Germinal center (tissue), 1 donor: ENCODE data around the gene RBM18.

Experiments
- DNase-seq: peaks from one replicate; pipeline ENCODE4 v3.0.0; 2012; ENCODE audit warnings: mixed read lengths, low spot score

Gene RBM18

GRCh38 chr9:122258886-122259415, 5.7 kb downstream of the RBM18 start:
- DNase-seq, result no peak

- no peak for DNase-seq
These were observed 8.4 kb downstream of the RBM18 start for GRCh38 chr9:122256206-122256605.

- no peak for DNase-seq
These were observed 9.9 kb downstream of the RBM18 start for GRCh38 chr9:122254761-122255160.

- no peak for DNase-seq
These were observed 11.8 kb downstream of the RBM18 start for GRCh38 chr9:122252796-122253195.

GRCh38 chr9:122251351-122251750, 13.3 kb downstream of the RBM18 start:
- DNase-seq, result no peak

GRCh38 chr9:122248448-122248865, 16.2 kb downstream of the RBM18 start:
- no peak for DNase-seq

GRCh38 chr9:122246666-122247065, 18.0 kb downstream of the RBM18 start:
- no peak for DNase-seq

- no peak for DNase-seq
These were observed 20.3 kb downstream of the RBM18 start for GRCh38 chr9:122244349-122244748.

- no peak for DNase-seq
These were observed 24.9 kb downstream of the RBM18 start for GRCh38 chr9:122239722-122240121.

- DNase-seq, result no peak
These were observed 28.0 kb downstream of the RBM18 start for GRCh38 chr9:122236681-122237080.

GRCh38 chr9:122234022-122234748, 30.5 kb downstream of the RBM18 start:
- no peak for DNase-seq

GRCh38 chr9:122232796-122233306, 31.8 kb downstream of the RBM18 start:
- no peak for DNase-seq

GRCh38 chr9:122229485-122229837, 35.2 kb downstream of the RBM18 start:
- no peak for DNase-seq

GRCh38 chr9:122228568-122229484, 35.8 kb downstream of the RBM18 start, which contains the start of gene LHX6:
TSS of gene LHX6 (minus strand) at chr9:122228957. CDS start at chr9:122228740, 217 bp downstream.
- no peak for DNase-seq

- DNase-seq, result no peak
These were observed 36.5 kb downstream of the RBM18 start for GRCh38 chr9:122228191-122228567.

GRCh38 chr9:122227575-122227900, 37.1 kb downstream of the RBM18 start:
- no peak for DNase-seq

GRCh38 chr9:122226758-122227574, 37.7 kb downstream of the RBM18 start:
- no peak for DNase-seq

GRCh38 chr9:122226142-122226757, 38.4 kb downstream of the RBM18 start:
- DNase-seq, result no peak

- no peak for DNase-seq
These were observed 39.1 kb downstream of the RBM18 start for GRCh38 chr9:122225312-122226141.

- no peak for DNase-seq
These were observed 41.2 kb downstream of the RBM18 start for GRCh38 chr9:122223435-122223834.

- no peak for DNase-seq
These were observed 41.8 kb downstream of the RBM18 start for GRCh38 chr9:122222791-122223190.
